ENCODE results near the gene LIPT2.

Gene LIPT2

GRCh38 chr11:74449369-74449931, 44.1 kb downstream of the LIPT2 start:
- Histone ChIP-seq H3K9ac (ENCODE audit: low read length) (no peak overlapping the region), H3K4me1 (ENCODE audit: control insufficient read depth, insufficient read depth, low read length) (peaks cover 2% of the 10 kb centered on the region; the same call in 1 of the 2 replicates), H3K36me3 (ENCODE audit: control insufficient read depth, insufficient read depth, low read length) (no peaks in the 10 kb centered on the region), H3K27me3 (ENCODE audit: control insufficient read depth, insufficient read depth, low read length) (no peaks in the 10 kb centered on the region), H3K9me3 (ENCODE audit: control insufficient read depth, insufficient read depth, low read depth, low read length) (no peaks in the 10 kb centered on the region), H3K27ac (ENCODE audit: low read depth, low read length) (no peak overlapping the region), H3K4me3 (ENCODE audit: low read depth, low read length) (no peak overlapping the region)

GRCh38 chr11:74447720-74448119, 45.8 kb downstream of the LIPT2 start:
- Histone ChIP-seq H3K9ac (ENCODE audit: low read length) (no peak overlapping the region), H3K4me3 (ENCODE audit: low read depth, low read length) (no peak overlapping the region), H3K36me3 (ENCODE audit: control insufficient read depth, insufficient read depth, low read length) (no peaks in the 10 kb centered on the region), H3K27me3 (ENCODE audit: control insufficient read depth, insufficient read depth, low read length) (no peaks in the 10 kb centered on the region), H3K9me3 (ENCODE audit: control insufficient read depth, insufficient read depth, low read depth, low read length) (no peaks in the 10 kb centered on the region), H3K4me1 (ENCODE audit: control insufficient read depth, insufficient read depth, low read length) (peaks cover 12% of the 10 kb centered on the region), H3K27ac (ENCODE audit: low read depth, low read length) (no peak overlapping the region)

- Histone ChIP-seq H3K4me3 (ENCODE audit: low read depth, low read length) (no peak overlapping the region), H3K4me1 (ENCODE audit: control insufficient read depth, insufficient read depth, low read length) (peaks cover 12% of the 10 kb centered on the region), H3K9ac (ENCODE audit: low read length) (no peak overlapping the region), H3K27ac (ENCODE audit: low read depth, low read length) (no peak overlapping the region), H3K27me3 (ENCODE audit: control insufficient read depth, insufficient read depth, low read length) (no peaks in the 10 kb centered on the region), H3K9me3 (ENCODE audit: control insufficient read depth, insufficient read depth, low read depth, low read length) (no peaks in the 10 kb centered on the region), H3K36me3 (ENCODE audit: control insufficient read depth, insufficient read depth, low read length) (no peaks in the 10 kb centered on the region)
Observed at GRCh38 chr11:74446532-74446938, 47.0 kb downstream of the LIPT2 start.

- no peak overlapping the region for H3K9ac ChIP-seq (ENCODE audit: low read length)
- no peaks in the 10 kb centered on the region for H3K36me3 ChIP-seq (ENCODE audit: control insufficient read depth, insufficient read depth, low read length)
- H3K27ac ChIP-seq (ENCODE audit: low read depth, low read length) = no peak overlapping the region
- no peak overlapping the region for H3K4me3 ChIP-seq (ENCODE audit: low read depth, low read length)
- peaks cover 3% of the 10 kb centered on the region; the same call in 1 of the 2 replicates for H3K9me3 ChIP-seq (ENCODE audit: control insufficient read depth, insufficient read depth, low read depth, low read length)
- H3K27me3 ChIP-seq (ENCODE audit: control insufficient read depth, insufficient read depth, low read length) = no peaks in the 10 kb centered on the region
- peaks cover 9% of the 10 kb centered on the region for H3K4me1 ChIP-seq (ENCODE audit: control insufficient read depth, insufficient read depth, low read length)
Observed at GRCh38 chr11:74444173-74444826, 49.2 kb downstream of the LIPT2 start.

- Histone ChIP-seq H3K9ac (ENCODE audit: low read length) (no peak overlapping the region), H3K27ac (ENCODE audit: low read depth, low read length) (no peak overlapping the region), H3K4me1 (ENCODE audit: control insufficient read depth, insufficient read depth, low read length) (peaks cover 9% of the 10 kb centered on the region), H3K9me3 (ENCODE audit: control insufficient read depth, insufficient read depth, low read depth, low read length) (peaks cover 3% of the 10 kb centered on the region; the same call in 1 of the 2 replicates), H3K36me3 (ENCODE audit: control insufficient read depth, insufficient read depth, low read length) (no peaks in the 10 kb centered on the region), H3K4me3 (ENCODE audit: low read depth, low read length) (no peak overlapping the region), H3K27me3 (ENCODE audit: control insufficient read depth, insufficient read depth, low read length) (no peaks in the 10 kb centered on the region)
Observed at GRCh38 chr11:74443071-74443864, 50.3 kb downstream of the LIPT2 start.

GRCh38 chr11:74442636-74443035, 50.9 kb downstream of the LIPT2 start:
- H3K4me3 ChIP-seq (ENCODE audit: low read depth, low read length) = no peak overlapping the region
- no peaks in the 10 kb centered on the region for H3K36me3 ChIP-seq (ENCODE audit: control insufficient read depth, insufficient read depth, low read length)
- no peak overlapping the region for H3K27ac ChIP-seq (ENCODE audit: low read depth, low read length)
- H3K9me3 ChIP-seq (ENCODE audit: control insufficient read depth, insufficient read depth, low read depth, low read length) = peaks cover 3% of the 10 kb centered on the region; the same call in 1 of the 2 replicates
- H3K4me1 ChIP-seq (ENCODE audit: control insufficient read depth, insufficient read depth, low read length) = peaks cover 9% of the 10 kb centered on the region
- H3K27me3 ChIP-seq (ENCODE audit: control insufficient read depth, insufficient read depth, low read length) = no peaks in the 10 kb centered on the region
- no peak overlapping the region for H3K9ac ChIP-seq (ENCODE audit: low read length)

Data from HUES6 (cell line).